Testis (tissue), 3 donors: Measurements from ENCODE around the gene RBMS2. TPM values are rescaled to one million over a fixed set of nuclear protein-coding genes. Genes with fewer than 3 reads are reported as not detected.

Source experiments
- DNase-seq: peaks from one replicate; pipeline ENCODE4 v3.0.0-alpha.2; 2019
- H3K27ac ChIP-seq, 2 donors: fragments of 200-600 bp; sonication (generic); one replicate each; pipeline ENCODE4 v1.5.1; 2019
- H3K27me3 ChIP-seq: fragments of 200-600 bp; sonication (generic); one replicate; pipeline ENCODE4 v1.5.1; 2019
- H3K36me3 ChIP-seq: fragments of 200-600 bp; sonication (generic); one replicate; pipeline ENCODE4 v1.5.1; 2017; ENCODE audit warnings: low read depth; ENCODE audit errors: missing control alignments
- H3K4me1 ChIP-seq: fragments of 200-600 bp; sonication (generic); one replicate; pipeline ENCODE4 v1.5.1; 2019
- H3K4me3 ChIP-seq, 2 donors: fragments of 200-600 bp; sonication (generic); one replicate each; pipeline ENCODE4 v1.5.1; 2017 to 2019
- H3K9me3 ChIP-seq: fragments of 200-600 bp; sonication (generic); one replicate; pipeline ENCODE4 v1.5.1; 2017
- CTCF ChIP-seq, 3 experiments: fragments of 450-650 bp in 2 of 3; fragments of 200-600 bp in 1 of 3; sonication (generic) in 1 of 3; IDR thresholded peaks; one replicate each; pipeline ENCODE4 v1.5.1; 2016 to 2019; ENCODE audit warnings: antibody characterized with exemption in 3 of 3, mild to moderate bottlenecking in 2 of 3, moderate library complexity in 1 of 3
- POLR2A ChIP-seq: fragments of 450-650 bp; IDR thresholded peaks from one replicate; pipeline ENCODE4 v1.6.1; 2017; ENCODE audit warnings: antibody characterized with exemption, mild to moderate bottlenecking, moderate library complexity
- WGBS, 2 donors: methylation state at CpG; one replicate each; pipeline ENCODE4 v1.1.5; 2018; 5-methylcytosine and 5-hydroxymethylcytosine counted together
- intact Hi-C: fragments of 100-400 bp; cut with DNase I; formaldehyde crosslinking; loops from one replicate; pipeline ENCODE4 v1.15.1; 2023; ENCODE audit warnings: low total_unique reads
- polyA plus RNA-seq: library from polyadenylated mRNA; stranded (reverse); fragments of 350-450 nt; fragmentation: Illumina TruSeq; extraction: RNeasy Lipid Tissue Mini Kit (QIAGEN cat#74804); gene quantifications from one replicate; pipeline ENCODE4 v1.2.3, GENCODE V29; 2014; ENCODE audit warnings: low read depth, low replicate concordance; ENCODE audit not compliant: insufficient read depth
- total RNA-seq, 2 donors: library from RNA; depleted of rRNA; stranded (reverse); fragments of >200 nt; gene quantifications; one replicate each; pipeline ENCODE4 v1.2.3, GENCODE V29; 2016

Gene RBMS2
- total and polyA plus RNA-seq, 3 donors from 2014 or later = 12.8 to 15.8 (median 12.8) TPM

GRCh38 chr12:56546680-56547079 is 25.1 kb downstream of the RBMS2 start:
- TF ChIP-seq CTCF (IDR thresholded peaks at IDR 0.05) (no peak), POLR2A (no peak)
- Histone ChIP-seq H3K4me1 (no peaks in the 10 kb centered on the region), H3K36me3 (no peaks in the 10 kb centered on the region), H3K4me3 (no peak overlapping the region), H3K27ac (no peak overlapping the region), H3K9me3 (no peaks in the 10 kb centered on the region), H3K27me3 (no peaks in the 10 kb centered on the region)
- intact Hi-C loops = no loop called here
- DNase-seq = no peak
- 93 to 98% methylated on average over 5 of the region's 5 CpGs for WGBS, 2 donors

GRCh38 chr12:56551070-56551469 is 29.4 kb downstream of the RBMS2 start:
- no peaks in the 10 kb centered on the region for H3K9me3 ChIP-seq
- H3K27ac ChIP-seq = no peak overlapping the region
- H3K36me3 ChIP-seq = no peaks in the 10 kb centered on the region
- H3K4me1 ChIP-seq = peaks cover 7% of the 10 kb centered on the region
- H3K27me3 ChIP-seq = no peaks in the 10 kb centered on the region
- no peak overlapping the region for H3K4me3 ChIP-seq
- no peak for TF ChIP-seq CTCF (IDR thresholded peaks at IDR 0.05)
- no peak for TF ChIP-seq POLR2A
- intact Hi-C loops = no loop called here
- WGBS, 2 donors = 94 to 95% methylated on average over 5 of the region's 5 CpGs
- DNase-seq = no peak

- DNase-seq = peak; percentile 80
- Histone ChIP-seq H3K27ac (peak overlapping the region; percentile 73 to 86), H3K4me3 (no peak overlapping the region), H3K36me3 (no peaks in the 10 kb centered on the region), H3K9me3 (no peaks in the 10 kb centered on the region), H3K4me1 (peaks cover 16% of the 10 kb centered on the region), H3K27me3 (no peaks in the 10 kb centered on the region)
- WGBS, 2 donors = 15 to 34% methylated on average over 6 of the region's 6 CpGs
- TF ChIP-seq POLR2A (no peak), CTCF (IDR thresholded peaks at IDR 0.05) (no peak)
- intact Hi-C loops = no loop called here
These were observed 44.0 kb downstream of the RBMS2 start for GRCh38 chr12:56565510-56566101.

- peaks cover 16% of the 10 kb centered on the region for H3K4me1 ChIP-seq
- H3K27me3 ChIP-seq = no peaks in the 10 kb centered on the region
- H3K9me3 ChIP-seq = no peaks in the 10 kb centered on the region
- TF ChIP-seq CTCF (IDR thresholded peaks at IDR 0.05) = no peak
- no peak for TF ChIP-seq POLR2A
- intact Hi-C loops = no loop called here
- DNase-seq = no peak
- no peak overlapping the region for H3K27ac ChIP-seq
- H3K36me3 ChIP-seq = no peaks in the 10 kb centered on the region
- H3K4me3 ChIP-seq = no peak overlapping the region
- WGBS, 2 donors = 49 to 55% methylated on average over 1 of the region's 1 CpG
These were observed 46.5 kb downstream of the RBMS2 start for GRCh38 chr12:56568146-56568545.

GRCh38 chr12:56571121-56571520 is 49.5 kb downstream of the RBMS2 start:
- peak; percentile 30 for DNase-seq
- no peaks in the 10 kb centered on the region for H3K9me3 ChIP-seq
- H3K36me3 ChIP-seq = no peaks in the 10 kb centered on the region
- peak overlapping the region; percentile 34 to 65 for H3K27ac ChIP-seq
- peaks cover 12% of the 10 kb centered on the region for H3K4me1 ChIP-seq
- intact Hi-C loops = no loop called here
- H3K4me3 ChIP-seq = no peak overlapping the region
- no peaks in the 10 kb centered on the region for H3K27me3 ChIP-seq
- WGBS, 2 donors = 42 to 62% methylated on average over 4 of the region's 4 CpGs
- no peak for TF ChIP-seq POLR2A
